IMR-90 (cell line): ENCODE results near the gene RAB34. TPM values are rescaled to one million over a fixed set of nuclear protein-coding genes. Genes with fewer than 3 reads are reported as not detected.

ENCODE experiments used
- ATAC-seq: fragments of 200-7000 bp; cut with Tn5 transposase; 2 replicates; pipeline ENCODE4 v1.9.1; 2020; ENCODE audit warnings: low read depth, mild to moderate bottlenecking, moderate library complexity
- BruUV-seq: library from RNA; stranded (reverse); fragments of 400-500 nt; replicated peaks from 2 replicates; lab custom pipeline; 2021; lab: Mats Ljungman, UMichigan
- CTCF ChIA-PET: fragments of 300-600 bp; formaldehyde crosslinking; extraction: SDS; loops from one replicate; lab custom pipeline; 2021; ENCODE audit warnings: antibody characterized with exemption; lab: Yijun Ruan, JAX
- POLR2A ChIA-PET: fragments of 300-600 bp; sonication (Branson Sonifier 250); formaldehyde crosslinking; loops from one replicate; lab custom pipeline; 2022; ENCODE audit warnings: antibody characterized with exemption; ENCODE audit not compliant: unreplicated experiment; lab: Charles Lee
- DNase-seq: peaks from one replicate; pipeline ENCODE4 v3.0.0; 2013
- H2AFZ ChIP-seq: replicated peaks from 2 replicates; pipeline ENCODE3; 2013; ENCODE audit warnings: low read length, mild to moderate bottlenecking; ENCODE audit not compliant: poor library complexity
- H2AK5ac ChIP-seq: 2 replicates; pipeline ENCODE4 v1.6.1; 2013; ENCODE audit warnings: low read depth, low read length, inconsistent platforms
- H2AK9ac ChIP-seq: replicated peaks from 2 replicates; pipeline ENCODE3; 2013; ENCODE audit warnings: mild to moderate bottlenecking, low read depth, low read length, moderate library complexity; ENCODE audit not compliant: poor library complexity
- H2BK120ac ChIP-seq: 2 replicates; pipeline ENCODE4 v1.6.1; 2013; ENCODE audit warnings: low read depth, low read length, inconsistent platforms
- H2BK15ac ChIP-seq: 3 replicates; pipeline ENCODE4 v1.6.1; 2013; ENCODE audit warnings: low read depth, low read length, inconsistent platforms
- H2BK20ac ChIP-seq: 2 replicates; pipeline ENCODE4 v1.6.1; 2013; ENCODE audit warnings: low read depth, mild to moderate bottlenecking, inconsistent platforms, low read length, moderate library complexity
- H2BK5ac ChIP-seq: 2 replicates; pipeline ENCODE4 v1.6.1; 2013; ENCODE audit warnings: mild to moderate bottlenecking, low read depth, low read length, inconsistent platforms; ENCODE audit not compliant: poor library complexity, severe bottlenecking
- H3K14ac ChIP-seq: replicated peaks from 2 replicates; pipeline ENCODE4 v1.6.1; 2013; ENCODE audit warnings: low read depth, low read length, inconsistent platforms
- H3K18ac ChIP-seq: 2 replicates; pipeline ENCODE4 v1.6.1; 2013; ENCODE audit warnings: low read depth, low read length, control low read depth
- H3K23ac ChIP-seq: 2 replicates; pipeline ENCODE4 v1.6.1; 2013; ENCODE audit warnings: low read depth, low read length, inconsistent platforms
- H3K27ac ChIP-seq: 2 replicates; pipeline ENCODE4 v1.5.1; 2013; ENCODE audit warnings: mild to moderate bottlenecking, control low read depth, low read length; ENCODE audit not compliant: insufficient read depth
- H3K27me3 ChIP-seq: 2 replicates; pipeline ENCODE4 v1.6.1; 2013; ENCODE audit warnings: low read length; ENCODE audit not compliant: control insufficient read depth, insufficient read depth
- H3K36me3 ChIP-seq: 2 replicates; pipeline ENCODE4 v1.6.1; 2013; ENCODE audit warnings: low read length, mixed read lengths; ENCODE audit not compliant: control insufficient read depth, insufficient read depth
- H3K4ac ChIP-seq: 2 replicates; pipeline ENCODE4 v1.6.1; 2013; ENCODE audit warnings: low read depth, low read length, inconsistent platforms
- H3K4me1 ChIP-seq: 2 replicates; pipeline ENCODE4 v1.6.1; 2013; ENCODE audit warnings: low read length, mixed read lengths; ENCODE audit not compliant: control insufficient read depth, insufficient read depth
- H3K4me2 ChIP-seq: 2 replicates; pipeline ENCODE4 v1.6.1; 2013; ENCODE audit warnings: low read depth, mild to moderate bottlenecking, control low read depth, low read length, moderate library complexity
- H3K4me3 ChIP-seq: 2 replicates; pipeline ENCODE4 v1.5.1; 2013; ENCODE audit warnings: low read depth, mild to moderate bottlenecking, control low read depth, low read length, moderate library complexity; ENCODE audit not compliant: insufficient read depth
- H3K56ac ChIP-seq: 2 replicates; pipeline ENCODE4 v1.6.1; 2013; ENCODE audit warnings: low read length, inconsistent platforms; ENCODE audit not compliant: insufficient read depth; ENCODE audit errors: extremely low read depth
- H3K79me1 ChIP-seq, 2 experiments: 2 replicates each; pipeline ENCODE4 v1.6.1; 2013; ENCODE audit warnings: low read length in 2 of 2, inconsistent platforms in 1 of 2, low read depth in 1 of 2
- H3K9ac ChIP-seq: 2 replicates; pipeline ENCODE4 v1.6.1; 2013; ENCODE audit warnings: low read depth, low read length, control low read depth
- H3K9me1 ChIP-seq: 2 replicates; pipeline ENCODE4 v1.6.1; 2013; ENCODE audit warnings: low read length, inconsistent platforms; ENCODE audit not compliant: insufficient read depth
- H3K9me3 ChIP-seq: 2 replicates; pipeline ENCODE4 v1.6.1; 2013; ENCODE audit warnings: low read length; ENCODE audit not compliant: control insufficient read depth, insufficient read depth
- H4K20me1 ChIP-seq: 2 replicates; pipeline ENCODE4 v1.6.1; 2013; ENCODE audit warnings: low read length, inconsistent platforms; ENCODE audit not compliant: insufficient read depth
- H4K5ac ChIP-seq: 2 replicates; pipeline ENCODE4 v1.6.1; 2013; ENCODE audit warnings: mild to moderate bottlenecking, low read depth, low read length, control low read depth
- H4K8ac ChIP-seq, 2 experiments: 2 replicates each; pipeline ENCODE4 v1.6.1; 2013; ENCODE audit warnings: low read depth in 2 of 2, low read length in 2 of 2, control low read depth in 1 of 2, inconsistent platforms in 1 of 2
- H4K91ac ChIP-seq: 2 replicates; pipeline ENCODE4 v1.6.1; 2013; ENCODE audit warnings: low read depth, low read length, inconsistent platforms; ENCODE audit not compliant: insufficient read depth
- BHLHE40 ChIP-seq: fragments of 150-350 bp; IDR thresholded peaks from 2 replicates; pipeline ENCODE4 v1.6.1; 2016; ENCODE audit warnings: mild to moderate bottlenecking, low read depth, low read length
- CHD1 ChIP-seq: IDR thresholded peaks from 2 replicates; pipeline ENCODE4 v1.6.1; 2012; ENCODE audit warnings: low read depth, low read length, improper control_type of control experiment
- FOS ChIP-seq: fragments of 150-350 bp; IDR thresholded peaks from 2 replicates; pipeline ENCODE4 v1.6.1; 2016; ENCODE audit warnings: low read depth, low read length
- MAFK ChIP-seq: IDR thresholded peaks from 2 replicates; pipeline ENCODE4 v1.6.1; 2012; ENCODE audit warnings: low read depth, low read length, improper control_type of control experiment
- MXI1 ChIP-seq: IDR thresholded peaks from 2 replicates; pipeline ENCODE4 v1.6.1; 2012; ENCODE audit warnings: low read depth, mild to moderate bottlenecking, low read length, moderate library complexity, borderline replicate concordance
- NFE2L2 ChIP-seq: fragments of 150-350 bp; IDR thresholded peaks from 2 replicates; pipeline ENCODE4 v1.6.1; 2016; ENCODE audit warnings: low read depth, mild to moderate bottlenecking, low read length
- RAD21 ChIP-seq: IDR thresholded peaks from 2 replicates; pipeline ENCODE4 v1.6.1; 2012; ENCODE audit warnings: low read length, improper control_type of control experiment
- RCOR1 ChIP-seq: IDR thresholded peaks from 2 replicates; pipeline ENCODE4 v1.6.1; 2012; ENCODE audit warnings: mild to moderate bottlenecking, low read length, improper control_type of control experiment; ENCODE audit not compliant: insufficient replicate concordance
- RFX5 ChIP-seq: IDR thresholded peaks from 2 replicates; pipeline ENCODE4 v1.8.0; 2012; ENCODE audit warnings: low read depth, mild to moderate bottlenecking, low read length, moderate library complexity
- SMC3 ChIP-seq: fragments of 150-350 bp; IDR thresholded peaks from 2 replicates; pipeline ENCODE4 v1.6.1; 2016; ENCODE audit warnings: low read depth, mild to moderate bottlenecking, antibody characterized with exemption, low read length, moderate library complexity
- WGBS, 2 experiments: methylation state at CpG; one replicate each; pipeline versions ENCODE4 v1.1.5 to v1.1.7; 2013; ENCODE audit warnings: missing lambda C conversion rate in 2 of 2; ENCODE audit not compliant: insufficient read length in 1 of 2; ENCODE audit errors: extremely low coverage in 2 of 2; 5-methylcytosine and 5-hydroxymethylcytosine counted together
- dilution Hi-C: fragments of 300-500 bp; cut with HindIII; formaldehyde crosslinking; loops from one replicate; pipeline ENCODE4 v1.14.3; 2018; ENCODE audit warnings: low sequenced_read_pairs; ENCODE audit not compliant: unreplicated experiment
- in situ Hi-C: fragments of 300-500 bp; cut with MboI; formaldehyde crosslinking; loops from 3 replicates; pipeline ENCODE4 v1.14.3; 2019; ENCODE audit warnings: low sequenced_read_pairs, inconsistent platforms, mixed read lengths
- intact Hi-C: fragments of 100-400 bp; cut with micrococcal nuclease; formaldehyde crosslinking; loops from 2 replicates; pipeline ENCODE4 v1.10.0; 2022
- polyA plus RNA-seq, 3 experiments: library from polyadenylated mRNA; depleted of rRNA; stranded (reverse); fragments of >200 nt; gene quantifications; 2 replicates each; pipeline ENCODE4 v1.2.3, GENCODE V29; 2012; ENCODE audit warnings: low replicate concordance in 1 of 3
- total RNA-seq: library from RNA; depleted of rRNA; stranded (reverse); fragments of >200 nt; gene quantifications from 2 replicates; pipeline ENCODE4 v1.2.3, GENCODE V29; 2012
- TF ChIP-seq, protein P1 (sequence below): fragments of 150-350 bp; IDR thresholded peaks from 2 replicates; pipeline ENCODE4 v1.6.1; 2016; ENCODE audit warnings: low read depth, mild to moderate bottlenecking, low read length, moderate library complexity, borderline replicate concordance
- TF ChIP-seq, protein P2 (sequence below): fragments of 150-350 bp; IDR thresholded peaks from 2 replicates; pipeline ENCODE4 v1.6.1; 2017; ENCODE audit warnings: mild to moderate bottlenecking, antibody characterized with exemption, low read length, low read depth
- TF ChIP-seq, protein P3 (sequence below): conservative IDR thresholded peaks from 2 replicates; pipeline ENCODE4 v1.5.1; 2012; ENCODE audit warnings: mild to moderate bottlenecking, low read depth, low read length, improper control_type of control experiment

Gene RAB34
- total and polyA plus RNA-seq, 2 of the 4 experiments (the other 2 are of a cell fraction), result 351 to 387 TPM

DNA sequence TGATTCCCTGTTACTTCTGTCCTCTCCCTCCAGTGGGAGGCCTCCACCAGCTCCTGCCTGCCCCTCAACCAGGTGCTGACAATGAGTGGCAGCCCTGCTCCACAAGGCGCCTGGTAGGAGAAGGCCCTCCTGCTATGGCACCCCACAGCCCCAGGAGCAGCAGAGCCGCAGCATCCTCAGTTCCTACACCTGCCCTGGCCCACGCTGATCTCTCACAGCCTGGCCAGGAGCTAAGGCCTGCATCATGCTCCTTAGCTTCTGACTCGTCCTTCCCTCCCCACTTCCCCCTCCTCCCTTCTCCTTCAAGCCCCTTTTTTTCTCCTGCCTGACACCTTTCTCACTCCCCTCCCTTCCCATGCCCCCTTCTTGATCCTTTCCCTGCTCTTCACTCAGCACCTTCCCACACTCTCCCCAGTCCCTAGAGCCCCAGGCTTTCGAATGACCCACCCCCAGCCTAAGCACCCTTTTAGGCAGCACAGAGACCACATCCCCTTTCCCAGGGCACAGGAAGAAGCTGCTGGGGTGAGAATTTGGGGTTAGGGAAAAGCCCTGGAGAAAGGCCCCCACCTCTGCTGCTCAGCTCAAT, 12.5 kb downstream of the RAB34 start:
- no peaks in the 10 kb centered on the region for H3K27me3 ChIP-seq
- no peak overlapping the region for H2BK15ac ChIP-seq
- H2BK120ac ChIP-seq, result no peak overlapping the region
- BruUV-seq, result no TSS peak
- no peak overlapping the region for H3K4me3 ChIP-seq
- H3K79me1 ChIP-seq, result peaks cover 6 to 8% of the 10 kb centered on the region in 2 experiments
- H2AK5ac ChIP-seq, result no peak overlapping the region
- CTCF ChIA-PET, result no interaction called here
- no peak overlapping the region for H3K56ac ChIP-seq
- no peaks in the 10 kb centered on the region for H3K9me3 ChIP-seq
- no peak overlapping the region for H2BK20ac ChIP-seq
- H2BK5ac ChIP-seq, result no peak overlapping the region
- H3K9ac ChIP-seq, result no peak overlapping the region
- H3K18ac ChIP-seq, result no peak overlapping the region
- H4K8ac ChIP-seq, result no peak overlapping the region
- POLR2A ChIA-PET, result no interaction called here
- no peak overlapping the region for H3K14ac ChIP-seq
- H3K23ac ChIP-seq, result no peak overlapping the region
- peaks cover 2% of the 10 kb centered on the region; the same call in 1 of the 2 replicates for H3K4me1 ChIP-seq
- H2AK9ac ChIP-seq, result no peak overlapping the region
- no peak overlapping the region for H4K5ac ChIP-seq
- no peak overlapping the region for H3K4ac ChIP-seq
- H3K4me2 ChIP-seq, result no peak overlapping the region
- intact Hi-C loops (no loop called here), dilution Hi-C loops (no loop called here), in situ Hi-C loops (no loop called here)
- no peak for DNase-seq
- H3K27ac ChIP-seq, result no peak overlapping the region
- TF ChIP-seq BHLHE40, result no peak
- TF ChIP-seq CHD1, result no peak
- no peak for TF ChIP-seq FOS
- TF ChIP-seq, protein P1, sequence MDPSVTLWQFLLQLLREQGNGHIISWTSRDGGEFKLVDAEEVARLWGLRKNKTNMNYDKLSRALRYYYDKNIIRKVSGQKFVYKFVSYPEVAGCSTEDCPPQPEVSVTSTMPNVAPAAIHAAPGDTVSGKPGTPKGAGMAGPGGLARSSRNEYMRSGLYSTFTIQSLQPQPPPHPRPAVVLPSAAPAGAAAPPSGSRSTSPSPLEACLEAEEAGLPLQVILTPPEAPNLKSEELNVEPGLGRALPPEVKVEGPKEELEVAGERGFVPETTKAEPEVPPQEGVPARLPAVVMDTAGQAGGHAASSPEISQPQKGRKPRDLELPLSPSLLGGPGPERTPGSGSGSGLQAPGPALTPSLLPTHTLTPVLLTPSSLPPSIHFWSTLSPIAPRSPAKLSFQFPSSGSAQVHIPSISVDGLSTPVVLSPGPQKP, result no peak
- TF ChIP-seq RFX5, result no peak
- TF ChIP-seq NFE2L2, result no peak
- no peak for TF ChIP-seq MAFK
- no peak for TF ChIP-seq RCOR1
- no peak for TF ChIP-seq SMC3
- TF ChIP-seq, protein P2, sequence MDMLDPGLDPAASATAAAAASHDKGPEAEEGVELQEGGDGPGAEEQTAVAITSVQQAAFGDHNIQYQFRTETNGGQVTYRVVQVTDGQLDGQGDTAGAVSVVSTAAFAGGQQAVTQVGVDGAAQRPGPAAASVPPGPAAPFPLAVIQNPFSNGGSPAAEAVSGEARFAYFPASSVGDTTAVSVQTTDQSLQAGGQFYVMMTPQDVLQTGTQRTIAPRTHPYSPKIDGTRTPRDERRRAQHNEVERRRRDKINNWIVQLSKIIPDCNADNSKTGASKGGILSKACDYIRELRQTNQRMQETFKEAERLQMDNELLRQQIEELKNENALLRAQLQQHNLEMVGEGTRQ, result no peak
- TF ChIP-seq RAD21, result no peak
- no peak for TF ChIP-seq MXI1
- TF ChIP-seq, protein P3, sequence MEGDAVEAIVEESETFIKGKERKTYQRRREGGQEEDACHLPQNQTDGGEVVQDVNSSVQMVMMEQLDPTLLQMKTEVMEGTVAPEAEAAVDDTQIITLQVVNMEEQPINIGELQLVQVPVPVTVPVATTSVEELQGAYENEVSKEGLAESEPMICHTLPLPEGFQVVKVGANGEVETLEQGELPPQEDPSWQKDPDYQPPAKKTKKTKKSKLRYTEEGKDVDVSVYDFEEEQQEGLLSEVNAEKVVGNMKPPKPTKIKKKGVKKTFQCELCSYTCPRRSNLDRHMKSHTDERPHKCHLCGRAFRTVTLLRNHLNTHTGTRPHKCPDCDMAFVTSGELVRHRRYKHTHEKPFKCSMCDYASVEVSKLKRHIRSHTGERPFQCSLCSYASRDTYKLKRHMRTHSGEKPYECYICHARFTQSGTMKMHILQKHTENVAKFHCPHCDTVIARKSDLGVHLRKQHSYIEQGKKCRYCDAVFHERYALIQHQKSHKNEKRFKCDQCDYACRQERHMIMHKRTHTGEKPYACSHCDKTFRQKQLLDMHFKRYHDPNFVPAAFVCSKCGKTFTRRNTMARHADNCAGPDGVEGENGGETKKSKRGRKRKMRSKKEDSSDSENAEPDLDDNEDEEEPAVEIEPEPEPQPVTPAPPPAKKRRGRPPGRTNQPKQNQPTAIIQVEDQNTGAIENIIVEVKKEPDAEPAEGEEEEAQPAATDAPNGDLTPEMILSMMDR, result no peak
- H3K36me3 ChIP-seq, result peaks cover 56% of the 10 kb centered on the region
- no peaks in the 10 kb centered on the region; the same call in 1 of the 2 replicates for H4K20me1 ChIP-seq
- no peak for ATAC-seq
- H3K9me1 ChIP-seq, result peaks cover 8% of the 10 kb centered on the region
- no peak overlapping the region for H2AFZ ChIP-seq
- no peak overlapping the region for H4K91ac ChIP-seq
- WGBS, 2 experiments, result 73% methylated on average over 3 of the region's 5 CpGs; no CpG with 5 or more reads in 1 of the 2 experiments
